ENCODE data around the gene GFM1. TPM values are rescaled to one million over a fixed set of nuclear protein-coding genes. Genes with fewer than 3 reads are reported as not detected.

GFM1 gene
- polyA plus RNA-seq, 1 donor (not counting 4 experiments of a cell fraction or from before 2014, with no cell fraction given), result 35.9 TPM

GRCh38 chr3:158717576-158717975 lies 73.2 kb downstream of the GFM1 start:
- Histone ChIP-seq H3K9ac (ENCODE audit: control insufficient read depth, extremely low read depth, insufficient read depth, low read length) (no peak overlapping the region), H2AFZ (ENCODE audit: control insufficient read depth, low read length) (no peak overlapping the region), H3K36me3 (ENCODE audit: control insufficient read depth in 2 of 2, extremely low read depth in 1 of 2, insufficient read depth in 2 of 2, low read length in 2 of 2) (peaks cover 0 to 5% of the 10 kb centered on the region in 2 experiments), H3K27me3 (ENCODE audit: control insufficient read depth, extremely low read depth, insufficient read depth, low read length) (no peaks in the 10 kb centered on the region), H3K27ac (ENCODE audit: control insufficient read depth, insufficient read depth, low read length) (no peak overlapping the region), H3K79me2 (ENCODE audit: control insufficient read depth, insufficient read depth, low read length) (no peaks in the 10 kb centered on the region), H3K4me1 (ENCODE audit: control insufficient read depth, extremely low read depth, insufficient read depth, low read length) (peaks cover 8% of the 10 kb centered on the region), H3K9me3 (ENCODE audit: control insufficient read depth, low read depth, low read length) (no peaks in the 10 kb centered on the region), H3K4me3 (ENCODE audit: control insufficient read depth in 2 of 3, extremely low read depth in 1 of 3, insufficient read depth in 2 of 3, low read depth in 1 of 3, low read length in 3 of 3) (no peak overlapping the region), H3K4me2 (ENCODE audit: control insufficient read depth, extremely low read depth, insufficient read depth, low read depth, low read length) (no peak overlapping the region), H4K20me1 (ENCODE audit: control insufficient read depth, extremely low read depth, insufficient read depth, low read length) (no peaks in the 10 kb centered on the region), H3K9me1 (ENCODE audit: control insufficient read depth, extremely low read depth, insufficient read depth, low read length) (no peaks in the 10 kb centered on the region)
- FAIRE-seq, result no peak
- DNase-seq (ENCODE audit: low read depth, low spot score), result no peak
- dilution Hi-C loops (cut with MboI; ENCODE audit: extremely low pct_ligation_motif_present, low sequenced_read_pairs), result loop anchor here (10.0 kb wide), 1 partner anchor 67 kb away; no protein-coding TSS in a partner anchor
- TF ChIP-seq EZH2 (IDR thresholded peaks at IDR 0.05; ENCODE audit: low read length) (no peak), CTCF (optimal IDR thresholded peaks at IDR 0.05 in 1 of 3, IDR thresholded peaks at IDR 0.05 in 1 of 3, conservative IDR thresholded peaks at IDR 0.05 in 1 of 3; ENCODE audit: extremely low read depth in 1 of 3, insufficient read depth in 2 of 3, low read length in 3 of 3) (no peak)

GRCh38 chr3:158718490-158719170 lies 74.3 kb downstream of the GFM1 start:
- peaks cover 8% of the 10 kb centered on the region for H3K4me1 ChIP-seq (ENCODE audit: control insufficient read depth, extremely low read depth, insufficient read depth, low read length)
- no peaks in the 10 kb centered on the region for H3K27me3 ChIP-seq (ENCODE audit: control insufficient read depth, extremely low read depth, insufficient read depth, low read length)
- no peak overlapping the region for H3K4me3 ChIP-seq (ENCODE audit: control insufficient read depth in 2 of 3, extremely low read depth in 1 of 3, insufficient read depth in 2 of 3, low read depth in 1 of 3, low read length in 3 of 3)
- peaks cover 0 to 4% of the 10 kb centered on the region in 2 experiments for H3K36me3 ChIP-seq (ENCODE audit: control insufficient read depth in 2 of 2, extremely low read depth in 1 of 2, insufficient read depth in 2 of 2, low read length in 2 of 2)
- dilution Hi-C loops (cut with MboI; ENCODE audit: extremely low pct_ligation_motif_present, low sequenced_read_pairs), result loop anchor here (10.0 kb wide), 1 partner anchor 66 kb away; no protein-coding TSS in a partner anchor
- H2AFZ ChIP-seq (ENCODE audit: control insufficient read depth, low read length), result no peak overlapping the region
- H4K20me1 ChIP-seq (ENCODE audit: control insufficient read depth, extremely low read depth, insufficient read depth, low read length), result no peaks in the 10 kb centered on the region
- H3K9me1 ChIP-seq (ENCODE audit: control insufficient read depth, extremely low read depth, insufficient read depth, low read length), result no peaks in the 10 kb centered on the region
- H3K9me3 ChIP-seq (ENCODE audit: control insufficient read depth, low read depth, low read length), result no peaks in the 10 kb centered on the region
- no peak overlapping the region for H3K4me2 ChIP-seq (ENCODE audit: control insufficient read depth, extremely low read depth, insufficient read depth, low read depth, low read length)
- FAIRE-seq (no peak), DNase-seq (ENCODE audit: low read depth, low spot score) (no peak)
- no peak for TF ChIP-seq CTCF (optimal IDR thresholded peaks at IDR 0.05 in 1 of 3, IDR thresholded peaks at IDR 0.05 in 1 of 3, conservative IDR thresholded peaks at IDR 0.05 in 1 of 3; ENCODE audit: extremely low read depth in 1 of 3, insufficient read depth in 2 of 3, low read length in 3 of 3)
- TF ChIP-seq EZH2 (IDR thresholded peaks at IDR 0.05; ENCODE audit: low read length), result no peak
- H3K27ac ChIP-seq (ENCODE audit: control insufficient read depth, insufficient read depth, low read length), result no peak overlapping the region
- H3K79me2 ChIP-seq (ENCODE audit: control insufficient read depth, insufficient read depth, low read length), result no peaks in the 10 kb centered on the region
- H3K9ac ChIP-seq (ENCODE audit: control insufficient read depth, extremely low read depth, insufficient read depth, low read length), result no peak overlapping the region
